LoVo (cell line): ENCODE measurements around the gene MESP1.

ENCODE experiments used
- DNase-seq: peaks from one replicate; pipeline ENCODE4 v3.0.0-alpha.2; 2016; ENCODE audit warnings: low spot score

Gene MESP1

GRCh38 chr15:89758283-89758682 is 7.2 kb upstream of the MESP1 start:
- DNase-seq, result no peak

GRCh38 chr15:89756897-89757296 is 5.8 kb upstream of the MESP1 start:
- DNase-seq, result no peak

- DNase-seq, result no peak
These were observed 4.7 kb upstream of the MESP1 start for GRCh38 chr15:89755701-89756100.

GRCh38 chr15:89754361-89755154 is 3.5 kb upstream of the MESP1 start:
- DNase-seq, result no peak

GRCh38 chr15:89753855-89754254 is 2.8 kb upstream of the MESP1 start:
- no peak for DNase-seq

GRCh38 chr15:89751748-89752147 is 699 bp upstream of the MESP1 start:
- no peak for DNase-seq

- peak; percentile 30 for DNase-seq
These were observed 994 bp downstream of the MESP1 start for GRCh38 chr15:89749951-89750559.

- DNase-seq, result no peak
These were observed 1.5 kb downstream of the MESP1 start for GRCh38 chr15:89749526-89749925.

- DNase-seq, result no peak
These were observed 2.0 kb downstream of the MESP1 start for GRCh38 chr15:89749054-89749453.

- no peak for DNase-seq
These were observed 3.1 kb downstream of the MESP1 start for GRCh38 chr15:89747708-89748682.

GRCh38 chr15:89746386-89746780 is 4.7 kb downstream of the MESP1 start:
- DNase-seq, result no peak

- no peak for DNase-seq
These were observed 5.3 kb downstream of the MESP1 start for GRCh38 chr15:89745768-89746167.

- DNase-seq, result no peak
These were observed 5.9 kb downstream of the MESP1 start for GRCh38 chr15:89745131-89745530.

GRCh38 chr15:89743594-89743993 is 7.5 kb downstream of the MESP1 start:
- DNase-seq, result no peak

- no peak for DNase-seq
These were observed 8.0 kb downstream of the MESP1 start for GRCh38 chr15:89743011-89743410.

GRCh38 chr15:89740137-89740536 is 10.9 kb downstream of the MESP1 start:
- peak; percentile 86 for DNase-seq

- DNase-seq, result no peak
These were observed 15.3 kb downstream of the MESP1 start for GRCh38 chr15:89735773-89736172.

GRCh38 chr15:89732451-89733172 is 18.4 kb downstream of the MESP1 start:
- no peak for DNase-seq

- DNase-seq, result no peak
These were observed 19.8 kb downstream of the MESP1 start for GRCh38 chr15:89731275-89731674.

- no peak for DNase-seq
These were observed 22.8 kb downstream of the MESP1 start for GRCh38 chr15:89728254-89728653.

GRCh38 chr15:89725064-89725463 is 26.0 kb downstream of the MESP1 start:
- DNase-seq, result no peak

GRCh38 chr15:89724621-89725020 is 26.4 kb downstream of the MESP1 start:
- no peak for DNase-seq
